GM12891 (cell line): Measurements from ENCODE around the gene BTG4.

Experiments
- PAX5 ChIP-seq: IDR thresholded peaks from 2 replicates; pipeline ENCODE4 v1.6.1; 2011; ENCODE audit warnings: low read length, moderate library complexity, mild to moderate bottlenecking; ENCODE audit not compliant: insufficient read depth, severe bottlenecking
- POLR2A ChIP-seq: IDR thresholded peaks from 2 replicates; pipeline ENCODE4 v1.6.1; 2011; ENCODE audit warnings: low read depth, low read length, control low read depth
- POLR2AphosphoS5 ChIP-seq: IDR thresholded peaks from 2 replicates; pipeline ENCODE4 v1.6.1; 2011; ENCODE audit warnings: low read depth, low read length, control low read depth
- POU2F2 ChIP-seq: IDR thresholded peaks from 2 replicates; pipeline ENCODE4 v1.6.1; 2011; ENCODE audit warnings: low read depth, mild to moderate bottlenecking, control low read depth, low read length, moderate library complexity
- SPI1 ChIP-seq: IDR thresholded peaks from 2 replicates; pipeline ENCODE4 v1.6.1; 2011; ENCODE audit warnings: low read depth, low read length, control low read depth
- TAF1 ChIP-seq: IDR thresholded peaks from 2 replicates; pipeline ENCODE4 v1.6.1; 2011; ENCODE audit warnings: low read depth, low read length, control low read depth

GRCh38 chr11:111452146-111452545 is 60.0 kb downstream of the BTG4 start:
- TF ChIP-seq POLR2A (no peak), SPI1 (no peak), POLR2AphosphoS5 (no peak), PAX5 (no peak), TAF1 (no peak), POU2F2 (no peak)
